ENCODE results near the gene FAM114A1.

GRCh38 chr4:38904682-38905081 is 37.1 kb downstream of the FAM114A1 start:
- TF ChIP-seq POLR2A (IDR thresholded peaks at IDR 0.05): no peak
- TF ChIP-seq CTCF (IDR thresholded peaks at IDR 0.05): no peak

Measured in testis (tissue), 2 donors.